Activated naive CD4-positive, alpha-beta T cell treated with anti-CD3 and anti-CD28 coated beads for 36 hours (primary cell): ENCODE measurements around the gene IPMK. TPM values are rescaled to one million over a fixed set of nuclear protein-coding genes. Genes with fewer than 3 reads are reported as not detected.
"Not testable (repeated sequence)": the region's sequence is repeated elsewhere in the genome, so short reads cannot be mapped to it uniquely, and the experiment has no call there.

Experiments used
- CTCF ChIA-PET: fragments of 350-600 bp; sonication (Branson Sonifier 250); formaldehyde crosslinking; loops from one replicate; lab custom pipeline; 2021; ENCODE audit warnings: antibody characterized with exemption; lab: Charles Lee
- DNase-seq: peaks from one replicate; pipeline ENCODE4 v3.0.0-alpha.2; 2020
- H3K27ac Mint-ChIP-seq: one replicate; pipeline ENCODE4 v1.8.0; 2021; ENCODE audit warnings: mild to moderate bottlenecking, mixed read lengths
- H3K27me3 Mint-ChIP-seq: one replicate; pipeline ENCODE4 v1.8.0; 2021; ENCODE audit warnings: low read depth, mixed read lengths
- H3K36me3 Mint-ChIP-seq: one replicate; pipeline ENCODE4 v1.8.0; 2021; ENCODE audit warnings: low read depth, mixed read lengths
- H3K4me1 Mint-ChIP-seq: one replicate; pipeline ENCODE4 v1.8.0; 2021; ENCODE audit warnings: low read depth, mixed read lengths
- H3K4me3 Mint-ChIP-seq: one replicate; pipeline ENCODE4 v1.8.0; 2021; ENCODE audit warnings: mild to moderate bottlenecking, moderate library complexity, mixed read lengths
- H3K9me3 Mint-ChIP-seq: one replicate; pipeline ENCODE4 v1.8.0; 2021; ENCODE audit warnings: mixed read lengths
- intact Hi-C: fragments of 100-400 bp; cut with micrococcal nuclease; formaldehyde crosslinking; loops from one replicate; pipeline ENCODE4 v1.15.1; 2023
- total RNA-seq, 2 experiments: library from RNA; stranded (reverse); gene quantifications; one replicate each; pipeline ENCODE4 v1.2.3, GENCODE V29; 2021

IPMK gene
- total RNA-seq, 2 experiments from 2014 or later, result 5.6 TPM

GRCh38 chr10:58266826-58267712, 625 bp downstream of the IPMK start:
- H3K4me1 Mint-ChIP-seq, result peaks cover 30% of the 10 kb centered on the region
- peaks cover 12% of the 10 kb centered on the region for H3K36me3 Mint-ChIP-seq
- no peaks in the 10 kb centered on the region for H3K9me3 Mint-ChIP-seq
- CTCF ChIA-PET, result interaction anchor here (0.8 kb wide), 1 partner anchor 10 kb away, joined by 3 read pairs; no protein-coding TSS in a partner anchor
- DNase-seq, result peak; percentile 41
- intact Hi-C loops, result loop anchor here (1.0 to 5.0 kb wide), 6 partner anchors 30 to 1906 kb away; partner anchors contain the start of genes SLC16A9 and ZWINT
- peak overlapping the region; percentile 96 for H3K4me3 Mint-ChIP-seq
- peak overlapping the region; percentile 89 for H3K27ac Mint-ChIP-seq
- no peaks in the 10 kb centered on the region for H3K27me3 Mint-ChIP-seq

- DNase-seq, result peak; percentile 62
- no peaks in the 10 kb centered on the region for H3K9me3 Mint-ChIP-seq
- H3K27me3 Mint-ChIP-seq, result no peaks in the 10 kb centered on the region
- H3K4me1 Mint-ChIP-seq, result peaks cover 31% of the 10 kb centered on the region
- peaks cover 9% of the 10 kb centered on the region for H3K36me3 Mint-ChIP-seq
- CTCF ChIA-PET, result interaction anchor here (0.8 kb wide), 1 partner anchor 11 kb away, joined by 3 read pairs; no protein-coding TSS in a partner anchor
- H3K4me3 Mint-ChIP-seq, result peak overlapping the region; percentile 96
- H3K27ac Mint-ChIP-seq, result peak overlapping the region; percentile 89
- intact Hi-C loops, result loop anchor here (1.0 to 5.0 kb wide), 6 partner anchors 29 to 1905 kb away; partner anchors contain the start of genes SLC16A9 and ZWINT
Measured at GRCh38 chr10:58266003-58266825, 1.5 kb downstream of the IPMK start.

GRCh38 chr10:58265249-58265648, 2.4 kb downstream of the IPMK start:
- Mint-ChIP-seq H3K4me3 (peak overlapping the region; percentile 34), H3K36me3 (peaks cover 6% of the 10 kb centered on the region), H3K9me3 (no peaks in the 10 kb centered on the region), H3K4me1 (peaks cover 31% of the 10 kb centered on the region), H3K27me3 (no peaks in the 10 kb centered on the region), H3K27ac (no peak overlapping the region)
- intact Hi-C loops, result loop anchor here (5.0 kb wide), 2 partner anchors 1442 to 1617 kb away; partner anchors contain the start of gene SLC16A9
- DNase-seq, result no peak
- CTCF ChIA-PET, result no interaction called here

GRCh38 chr10:58264780-58265179, 2.9 kb downstream of the IPMK start:
- H3K9me3 Mint-ChIP-seq, result no peaks in the 10 kb centered on the region
- peak overlapping the region; percentile 24 for H3K4me3 Mint-ChIP-seq
- CTCF ChIA-PET, result no interaction called here
- intact Hi-C loops, result loop anchor here (5.0 kb wide), 2 partner anchors 1443 to 1618 kb away; partner anchors contain the start of gene SLC16A9
- no peaks in the 10 kb centered on the region for H3K27me3 Mint-ChIP-seq
- DNase-seq, result no peak
- H3K27ac Mint-ChIP-seq, result no peak overlapping the region
- peaks cover 10% of the 10 kb centered on the region for H3K36me3 Mint-ChIP-seq
- H3K4me1 Mint-ChIP-seq, result peaks cover 34% of the 10 kb centered on the region

GRCh38 chr10:58262766-58263165, 4.9 kb downstream of the IPMK start:
- peaks cover 18% of the 10 kb centered on the region for H3K36me3 Mint-ChIP-seq
- intact Hi-C loops, result no loop called here
- H3K27ac Mint-ChIP-seq, result no peak overlapping the region

GRCh38 chr10:58260334-58260733, 7.4 kb downstream of the IPMK start:
- H3K36me3 Mint-ChIP-seq, result peaks cover 22% of the 10 kb centered on the region
- H3K27ac Mint-ChIP-seq, result no peak overlapping the region
- H3K4me1 Mint-ChIP-seq, result peaks cover 49% of the 10 kb centered on the region
- no peak overlapping the region for H3K4me3 Mint-ChIP-seq
- intact Hi-C loops, result no loop called here
- H3K9me3 Mint-ChIP-seq, result no peaks in the 10 kb centered on the region
- no peaks in the 10 kb centered on the region for H3K27me3 Mint-ChIP-seq
- DNase-seq, result no peak
- CTCF ChIA-PET, result interaction anchor here (0.6 kb wide), 1 partner anchor 20 kb away, joined by 3 read pairs; no protein-coding TSS in a partner anchor

More at GRCh38 chr10:58262766-58263165, 4.9 kb downstream of the IPMK start:
- H3K4me3 Mint-ChIP-seq, result no peak overlapping the region
- no peak for DNase-seq
- CTCF ChIA-PET, result interaction anchor here (0.6 to 1.1 kb wide), 3 partner anchors 28 to 86 kb away, joined by 3 read pairs; no protein-coding TSS in a partner anchor
- H3K27me3 Mint-ChIP-seq, result no peaks in the 10 kb centered on the region
- H3K4me1 Mint-ChIP-seq, result peaks cover 35% of the 10 kb centered on the region
- H3K9me3 Mint-ChIP-seq, result no peaks in the 10 kb centered on the region

- CTCF ChIA-PET, result interaction anchor here (0.6 kb wide), 1 partner anchor 14 kb away, joined by 3 read pairs; no protein-coding TSS in a partner anchor
- no peak overlapping the region for H3K27ac Mint-ChIP-seq
- DNase-seq, result no peak
- H3K4me3 Mint-ChIP-seq, result no peak overlapping the region
- no peaks in the 10 kb centered on the region for H3K27me3 Mint-ChIP-seq
- peaks cover under 1% of the 10 kb centered on the region for H3K9me3 Mint-ChIP-seq
- H3K4me1 Mint-ChIP-seq, result peaks cover 56% of the 10 kb centered on the region
- intact Hi-C loops, result no loop called here
- H3K36me3 Mint-ChIP-seq, result peaks cover 31% of the 10 kb centered on the region
Measured at GRCh38 chr10:58258977-58259692, 8.6 kb downstream of the IPMK start.

- Mint-ChIP-seq H3K9me3 (peaks cover 11% of the 10 kb centered on the region), H3K36me3 (peaks cover 38% of the 10 kb centered on the region), H3K4me1 (peaks cover 48% of the 10 kb centered on the region)
- H3K4me3 Mint-ChIP-seq, H3K27me3 Mint-ChIP-seq, DNase-seq, intact Hi-C loops, H3K27ac Mint-ChIP-seq, CTCF ChIA-PET: not testable (repeated sequence)
Measured at GRCh38 chr10:58256013-58256780, 11.5 kb downstream of the IPMK start.

GRCh38 chr10:58254644-58255043, 13.1 kb downstream of the IPMK start:
- Mint-ChIP-seq H3K27me3 (no peaks in the 10 kb centered on the region), H3K27ac (no peak overlapping the region), H3K4me1 (peaks cover 38% of the 10 kb centered on the region), H3K9me3 (peaks cover 11% of the 10 kb centered on the region), H3K36me3 (peaks cover 34% of the 10 kb centered on the region), H3K4me3 (no peak overlapping the region)
- CTCF ChIA-PET, result no interaction called here
- DNase-seq, result no peak
- intact Hi-C loops, result loop anchor here (1.0 kb wide), 1 partner anchor 17 kb away; no protein-coding TSS in a partner anchor

GRCh38 chr10:58253184-58253583, 14.5 kb downstream of the IPMK start:
- Mint-ChIP-seq H3K9me3 (peaks cover 13% of the 10 kb centered on the region), H3K36me3 (peaks cover 27% of the 10 kb centered on the region), H3K4me3 (no peak overlapping the region), H3K27me3 (no peaks in the 10 kb centered on the region), H3K4me1 (peaks cover 38% of the 10 kb centered on the region), H3K27ac (no peak overlapping the region)
- intact Hi-C loops, result no loop called here
- DNase-seq, result no peak
- CTCF ChIA-PET, result no interaction called here

GRCh38 chr10:58244666-58245065, 23.0 kb downstream of the IPMK start:
- Mint-ChIP-seq H3K9me3 (peaks cover 21% of the 10 kb centered on the region), H3K4me1 (peaks cover 29% of the 10 kb centered on the region), H3K36me3 (peaks cover 30% of the 10 kb centered on the region)
- H3K4me3 Mint-ChIP-seq, CTCF ChIA-PET, DNase-seq, H3K27me3 Mint-ChIP-seq, intact Hi-C loops, H3K27ac Mint-ChIP-seq: not testable (repeated sequence)
